Spleen (tissue), 11 donors: Measurements from ENCODE around the gene MBD1. TPM values are rescaled to one million over a fixed set of nuclear protein-coding genes. Genes with fewer than 3 reads are reported as not detected.

Experiments used
- DNase-seq: peaks from one replicate; pipeline ENCODE4 v3.0.0-alpha.2; 2020
- H3K27ac ChIP-seq, 8 donors: fragments of 200-600 bp; sonication (generic) in 7 of 8; 1 replicate in 4 of 8; 2 replicates in 4 of 8; pipeline versions ENCODE4 v1.5.0 to v1.8.0; 2016 to 2021; ENCODE audit warnings: inconsistent platforms in 4 of 8, mild to moderate bottlenecking in 4 of 8, moderate library complexity in 1 of 8
- H3K27me3 ChIP-seq, 7 donors: fragments of 200-600 bp; sonication (generic) in 6 of 7; replicated peaks in 1 of 7; 1 replicate in 4 of 7; 2 replicates in 3 of 7; pipeline versions ENCODE4 v1.5.0 to v1.8.0; 2016 to 2021; ENCODE audit warnings: inconsistent platforms in 3 of 7, mild to moderate bottlenecking in 1 of 7
- H3K36me3 ChIP-seq, 6 donors: fragments of 200-600 bp; sonication (generic) in 5 of 6; 1 replicate in 4 of 6; 2 replicates in 2 of 6; pipeline versions ENCODE4 v1.5.0 to v1.8.0; 2016 to 2021; ENCODE audit warnings: inconsistent platforms in 2 of 6
- H3K4me1 ChIP-seq, 6 donors: fragments of 200-600 bp; sonication (generic) in 5 of 6; 1 replicate in 3 of 6; 2 replicates in 3 of 6; pipeline versions ENCODE4 v1.5.0 to v1.8.0; 2016 to 2021; ENCODE audit warnings: inconsistent platforms in 3 of 6
- H3K4me3 ChIP-seq, 8 donors: fragments of 200-600 bp; sonication (generic) in 7 of 8; 1 replicate in 4 of 8; 2 replicates in 4 of 8; pipeline versions ENCODE4 v1.5.0 to v1.8.0; 2016 to 2021; ENCODE audit warnings: inconsistent platforms in 4 of 8, mild to moderate bottlenecking in 4 of 8, moderate library complexity in 2 of 8
- H3K9me3 ChIP-seq, 8 donors: fragments of 200-600 bp; sonication (generic) in 7 of 8; 1 replicate in 4 of 8; 2 replicates in 4 of 8; pipeline versions ENCODE4 v1.5.0 to v1.8.0; 2016 to 2021; ENCODE audit warnings: inconsistent platforms in 4 of 8
- CTCF ChIP-seq, 11 experiments: fragments of 200-600 bp in 7 of 11; fragments of 450-650 bp in 4 of 11; sonication (generic) in 4 of 11; IDR thresholded peaks in 8 of 11; conservative IDR thresholded peaks in 3 of 11; 1 replicate in 7 of 11; 2 replicates in 4 of 11; pipeline versions ENCODE4 v1.4.0 to v1.8.0; 2016 to 2021; ENCODE audit warnings: antibody characterized with exemption in 11 of 11, inconsistent platforms in 4 of 11, mild to moderate bottlenecking in 1 of 11
- POLR2A ChIP-seq, 3 donors: fragments of 450-650 bp; IDR thresholded peaks; one replicate each; pipeline ENCODE4 v1.5.1; 2017; ENCODE audit warnings: antibody characterized with exemption in 3 of 3, mild to moderate bottlenecking in 1 of 3
- POLR2AphosphoS5 ChIP-seq, 3 donors: sonication (generic); formaldehyde crosslinking; IDR thresholded peaks; one replicate each; pipeline ENCODE4 v1.5.1; 2017; ENCODE audit warnings: antibody characterized with exemption in 3 of 3
- WGBS, 5 donors: extraction: QIAGEN DNeasy Blood & Tissue Kit in 3 of 5; methylation state at CpG; one replicate each; pipeline versions ENCODE4 v1.1.5 to v1.1.7; 2013 to 2018; 5-methylcytosine and 5-hydroxymethylcytosine counted together
- intact Hi-C: fragments of 100-400 bp; cut with DNase I; formaldehyde crosslinking; loops from one replicate; pipeline ENCODE4 v1.15.0; 2023; ENCODE audit warnings: low total_unique reads
- polyA plus RNA-seq, 3 donors: library from polyadenylated mRNA; stranded (reverse); fragments of 200-250 nt; gene quantifications; one replicate each; pipeline ENCODE4 v1.2.1, GENCODE V29; 2013
- total RNA-seq, 7 donors: library from RNA; depleted of rRNA in 3 of 7; stranded (reverse); fragments of >200 nt in 3 of 7; fragmentation: NEBNext Ultra II Directional in 4 of 7; extraction: Animal tissue kit (Norgen Biotek cat#: 25700) in 4 of 7; gene quantifications; one replicate each; pipeline versions ENCODE4 v1.1.0 to v1.2.1, GENCODE V29; 2016 to 2021
- donor health status: healthy with polysubstance abuse.
- donor health status: DM: no; HTN: no; CAD: no; lungs with moderate emphysema.
- donor health status: DM: no; HTN: no; CAD: no.
- donor health status: Bipolar disorder and iron deficiency.
- donor health status: healthy.
- donor health status: DM: no; HTN: no; CAD: no.
- donor health status: DM: yes; HTN: yes; CAD: no.

Gene MBD1
- total and polyA plus RNA-seq, 10 donors: 22.2 to 137 (median 86.2) TPM

- Histone ChIP-seq H3K27ac (no peak overlapping the region), H3K4me3 (no peak overlapping the region), H3K9me3 (peaks cover 0 to 4% (median under 1%) of the 10 kb centered on the region in 8 donors), H3K36me3 (no peaks in the 10 kb centered on the region), H3K4me1 (peaks cover 7 to 25% (median 15%) of the 10 kb centered on the region in 6 donors), H3K27me3 (peaks cover 0 to 51% (median 8%) of the 10 kb centered on the region in 7 donors)
- no peak for DNase-seq
- 75 to 85% (median 76%) methylated on average over 7 of the region's 7 CpGs for WGBS, 5 donors
- intact Hi-C loops: no loop called here
- TF ChIP-seq POLR2A (IDR thresholded peaks at IDR 0.05) (no peak), CTCF (IDR thresholded peaks at IDR 0.05 in 8 of 11, conservative IDR thresholded peaks at IDR 0.05 in 3 of 11) (no peak), POLR2AphosphoS5 (IDR thresholded peaks at IDR 0.05) (no peak)
Measured at GRCh38 chr18:50299626-50300388, 18.5 kb upstream of the MBD1 start.

- H3K4me1 ChIP-seq: peaks cover 7 to 25% (median 15%) of the 10 kb centered on the region in 6 donors
- peak; percentile 84 for DNase-seq
- no peaks in the 10 kb centered on the region for H3K9me3 ChIP-seq
- H3K4me3 ChIP-seq: peak overlapping the region; percentile 1 to 66 (median 34)
- WGBS, 5 donors: 25 to 57% (median 30%) methylated on average over 7 to 49 of the region's 49 CpGs
- H3K27ac ChIP-seq: no peak overlapping the region
- intact Hi-C loops: no loop called here
- H3K36me3 ChIP-seq: no peaks in the 10 kb centered on the region
- H3K27me3 ChIP-seq: peaks cover 0 to 43% (median 8%) of the 10 kb centered on the region in 7 donors
- no peak for TF ChIP-seq POLR2AphosphoS5 (IDR thresholded peaks at IDR 0.05)
- TF ChIP-seq POLR2A (IDR thresholded peaks at IDR 0.05): no peak
- TF ChIP-seq CTCF (IDR thresholded peaks at IDR 0.05 in 8 of 11, conservative IDR thresholded peaks at IDR 0.05 in 3 of 11): no peak
Measured at GRCh38 chr18:50298443-50299284, 17.3 kb upstream of the MBD1 start.

GRCh38 chr18:50297621-50298442, 16.5 kb upstream of the MBD1 start:
- 10 to 16% (median 11%) methylated on average over 27 to 28 of the region's 28 CpGs for WGBS, 5 donors
- H3K27ac ChIP-seq: peak overlapping the region in 3 of 8 donors; percentile 28 to 58 (median 50)
- peak; percentile 94 for DNase-seq
- TF ChIP-seq CTCF (IDR thresholded peaks at IDR 0.05 in 8 of 11, conservative IDR thresholded peaks at IDR 0.05 in 3 of 11) (no peak), POLR2AphosphoS5 (IDR thresholded peaks at IDR 0.05) (peak in 2 of 3 donors; percentile 60 to 65)
- intact Hi-C loops: no loop called here
- H3K4me3 ChIP-seq: peak overlapping the region; percentile 1 to 66 (median 34)
- no peaks in the 10 kb centered on the region for H3K9me3 ChIP-seq
- H3K36me3 ChIP-seq: no peaks in the 10 kb centered on the region
- H3K27me3 ChIP-seq: peaks cover 0 to 41% (median 8%) of the 10 kb centered on the region in 7 donors
- peaks cover 7 to 25% (median 15%) of the 10 kb centered on the region in 6 donors for H3K4me1 ChIP-seq
